IMR-90 (cell line): Measurements from ENCODE around the gene SCAMP2. TPM values are rescaled to one million over a fixed set of nuclear protein-coding genes. Genes with fewer than 3 reads are reported as not detected.

ENCODE experiments used
- ATAC-seq: fragments of 200-7000 bp; cut with Tn5 transposase; 2 replicates; pipeline ENCODE4 v1.9.1; 2020; ENCODE audit warnings: low read depth, mild to moderate bottlenecking, moderate library complexity
- BruUV-seq: library from RNA; stranded (reverse); fragments of 400-500 nt; replicated peaks from 2 replicates; lab custom pipeline; 2021; lab: Mats Ljungman, UMichigan
- CTCF ChIA-PET: fragments of 300-600 bp; formaldehyde crosslinking; extraction: SDS; loops from one replicate; lab custom pipeline; 2021; ENCODE audit warnings: antibody characterized with exemption; lab: Yijun Ruan, JAX
- POLR2A ChIA-PET: fragments of 300-600 bp; sonication (Branson Sonifier 250); formaldehyde crosslinking; loops from one replicate; lab custom pipeline; 2022; ENCODE audit warnings: antibody characterized with exemption; ENCODE audit not compliant: unreplicated experiment; lab: Charles Lee
- DNase-seq: peaks from one replicate; pipeline ENCODE4 v3.0.0; 2013
- H2AFZ ChIP-seq: replicated peaks from 2 replicates; pipeline ENCODE3; 2013; ENCODE audit warnings: low read length, mild to moderate bottlenecking; ENCODE audit not compliant: poor library complexity
- H2AK5ac ChIP-seq: 2 replicates; pipeline ENCODE4 v1.6.1; 2013; ENCODE audit warnings: low read depth, low read length, inconsistent platforms
- H2AK9ac ChIP-seq: replicated peaks from 2 replicates; pipeline ENCODE3; 2013; ENCODE audit warnings: mild to moderate bottlenecking, low read depth, low read length, moderate library complexity; ENCODE audit not compliant: poor library complexity
- H2BK120ac ChIP-seq: 2 replicates; pipeline ENCODE4 v1.6.1; 2013; ENCODE audit warnings: low read depth, low read length, inconsistent platforms
- H2BK15ac ChIP-seq: 3 replicates; pipeline ENCODE4 v1.6.1; 2013; ENCODE audit warnings: low read depth, low read length, inconsistent platforms
- H2BK20ac ChIP-seq: 2 replicates; pipeline ENCODE4 v1.6.1; 2013; ENCODE audit warnings: low read depth, mild to moderate bottlenecking, inconsistent platforms, low read length, moderate library complexity
- H2BK5ac ChIP-seq: 2 replicates; pipeline ENCODE4 v1.6.1; 2013; ENCODE audit warnings: mild to moderate bottlenecking, low read depth, low read length, inconsistent platforms; ENCODE audit not compliant: poor library complexity, severe bottlenecking
- H3K14ac ChIP-seq: replicated peaks from 2 replicates; pipeline ENCODE4 v1.6.1; 2013; ENCODE audit warnings: low read depth, low read length, inconsistent platforms
- H3K18ac ChIP-seq: 2 replicates; pipeline ENCODE4 v1.6.1; 2013; ENCODE audit warnings: low read depth, low read length, control low read depth
- H3K23ac ChIP-seq: 2 replicates; pipeline ENCODE4 v1.6.1; 2013; ENCODE audit warnings: low read depth, low read length, inconsistent platforms
- H3K27ac ChIP-seq: 2 replicates; pipeline ENCODE4 v1.5.1; 2013; ENCODE audit warnings: mild to moderate bottlenecking, control low read depth, low read length; ENCODE audit not compliant: insufficient read depth
- H3K27me3 ChIP-seq: 2 replicates; pipeline ENCODE4 v1.6.1; 2013; ENCODE audit warnings: low read length; ENCODE audit not compliant: control insufficient read depth, insufficient read depth
- H3K36me3 ChIP-seq: 2 replicates; pipeline ENCODE4 v1.6.1; 2013; ENCODE audit warnings: low read length, mixed read lengths; ENCODE audit not compliant: control insufficient read depth, insufficient read depth
- H3K4ac ChIP-seq: 2 replicates; pipeline ENCODE4 v1.6.1; 2013; ENCODE audit warnings: low read depth, low read length, inconsistent platforms
- H3K4me1 ChIP-seq: 2 replicates; pipeline ENCODE4 v1.6.1; 2013; ENCODE audit warnings: low read length, mixed read lengths; ENCODE audit not compliant: control insufficient read depth, insufficient read depth
- H3K4me2 ChIP-seq: 2 replicates; pipeline ENCODE4 v1.6.1; 2013; ENCODE audit warnings: low read depth, mild to moderate bottlenecking, control low read depth, low read length, moderate library complexity
- H3K4me3 ChIP-seq: 2 replicates; pipeline ENCODE4 v1.5.1; 2013; ENCODE audit warnings: low read depth, mild to moderate bottlenecking, control low read depth, low read length, moderate library complexity; ENCODE audit not compliant: insufficient read depth
- H3K56ac ChIP-seq: 2 replicates; pipeline ENCODE4 v1.6.1; 2013; ENCODE audit warnings: low read length, inconsistent platforms; ENCODE audit not compliant: insufficient read depth; ENCODE audit errors: extremely low read depth
- H3K79me1 ChIP-seq, 2 experiments: 2 replicates each; pipeline ENCODE4 v1.6.1; 2013; ENCODE audit warnings: low read length in 2 of 2, inconsistent platforms in 1 of 2, low read depth in 1 of 2
- H3K9ac ChIP-seq: 2 replicates; pipeline ENCODE4 v1.6.1; 2013; ENCODE audit warnings: low read depth, low read length, control low read depth
- H3K9me1 ChIP-seq: 2 replicates; pipeline ENCODE4 v1.6.1; 2013; ENCODE audit warnings: low read length, inconsistent platforms; ENCODE audit not compliant: insufficient read depth
- H3K9me3 ChIP-seq: 2 replicates; pipeline ENCODE4 v1.6.1; 2013; ENCODE audit warnings: low read length; ENCODE audit not compliant: control insufficient read depth, insufficient read depth
- H4K20me1 ChIP-seq: 2 replicates; pipeline ENCODE4 v1.6.1; 2013; ENCODE audit warnings: low read length, inconsistent platforms; ENCODE audit not compliant: insufficient read depth
- H4K5ac ChIP-seq: 2 replicates; pipeline ENCODE4 v1.6.1; 2013; ENCODE audit warnings: mild to moderate bottlenecking, low read depth, low read length, control low read depth
- H4K8ac ChIP-seq, 2 experiments: 2 replicates each; pipeline ENCODE4 v1.6.1; 2013; ENCODE audit warnings: low read depth in 2 of 2, low read length in 2 of 2, control low read depth in 1 of 2, inconsistent platforms in 1 of 2
- H4K91ac ChIP-seq: 2 replicates; pipeline ENCODE4 v1.6.1; 2013; ENCODE audit warnings: low read depth, low read length, inconsistent platforms; ENCODE audit not compliant: insufficient read depth
- BHLHE40 ChIP-seq: fragments of 150-350 bp; IDR thresholded peaks from 2 replicates; pipeline ENCODE4 v1.6.1; 2016; ENCODE audit warnings: mild to moderate bottlenecking, low read depth, low read length
- CEBPB ChIP-seq: IDR thresholded peaks from 2 replicates; pipeline ENCODE4 v1.6.1; 2012; ENCODE audit warnings: low read depth, low read length, improper control_type of control experiment
- MAFK ChIP-seq: IDR thresholded peaks from 2 replicates; pipeline ENCODE4 v1.6.1; 2012; ENCODE audit warnings: low read depth, low read length, improper control_type of control experiment
- POLR2A ChIP-seq: IDR thresholded peaks from 2 replicates; pipeline ENCODE4 v1.6.1; 2012; ENCODE audit warnings: mild to moderate bottlenecking, low read depth, low read length
- RAD21 ChIP-seq: IDR thresholded peaks from 2 replicates; pipeline ENCODE4 v1.6.1; 2012; ENCODE audit warnings: low read length, improper control_type of control experiment
- RCOR1 ChIP-seq: IDR thresholded peaks from 2 replicates; pipeline ENCODE4 v1.6.1; 2012; ENCODE audit warnings: mild to moderate bottlenecking, low read length, improper control_type of control experiment; ENCODE audit not compliant: insufficient replicate concordance
- SMC3 ChIP-seq: fragments of 150-350 bp; IDR thresholded peaks from 2 replicates; pipeline ENCODE4 v1.6.1; 2016; ENCODE audit warnings: low read depth, mild to moderate bottlenecking, antibody characterized with exemption, low read length, moderate library complexity
- WGBS, 2 experiments: methylation state at CpG; one replicate each; pipeline versions ENCODE4 v1.1.5 to v1.1.7; 2013; ENCODE audit warnings: missing lambda C conversion rate in 2 of 2; ENCODE audit not compliant: insufficient read length in 1 of 2; ENCODE audit errors: extremely low coverage in 2 of 2; 5-methylcytosine and 5-hydroxymethylcytosine counted together
- dilution Hi-C: fragments of 300-500 bp; cut with HindIII; formaldehyde crosslinking; loops from one replicate; pipeline ENCODE4 v1.14.3; 2018; ENCODE audit warnings: low sequenced_read_pairs; ENCODE audit not compliant: unreplicated experiment
- in situ Hi-C: fragments of 300-500 bp; cut with MboI; formaldehyde crosslinking; loops from 3 replicates; pipeline ENCODE4 v1.14.3; 2019; ENCODE audit warnings: low sequenced_read_pairs, inconsistent platforms, mixed read lengths
- intact Hi-C: fragments of 100-400 bp; cut with micrococcal nuclease; formaldehyde crosslinking; loops from 2 replicates; pipeline ENCODE4 v1.10.0; 2022
- polyA plus RNA-seq, 3 experiments: library from polyadenylated mRNA; depleted of rRNA; stranded (reverse); fragments of >200 nt; gene quantifications; 2 replicates each; pipeline ENCODE4 v1.2.3, GENCODE V29; 2012; ENCODE audit warnings: low replicate concordance in 1 of 3
- total RNA-seq: library from RNA; depleted of rRNA; stranded (reverse); fragments of >200 nt; gene quantifications from 2 replicates; pipeline ENCODE4 v1.2.3, GENCODE V29; 2012
- TF ChIP-seq, protein P1 (sequence below): fragments of 150-350 bp; IDR thresholded peaks from 2 replicates; pipeline ENCODE4 v1.6.1; 2016; ENCODE audit warnings: low read depth, mild to moderate bottlenecking, low read length, moderate library complexity, borderline replicate concordance

The SCAMP2 gene
- total and polyA plus RNA-seq, 2 of the 4 experiments (the other 2 are of a cell fraction): 25.8 to 111 TPM

DNA sequence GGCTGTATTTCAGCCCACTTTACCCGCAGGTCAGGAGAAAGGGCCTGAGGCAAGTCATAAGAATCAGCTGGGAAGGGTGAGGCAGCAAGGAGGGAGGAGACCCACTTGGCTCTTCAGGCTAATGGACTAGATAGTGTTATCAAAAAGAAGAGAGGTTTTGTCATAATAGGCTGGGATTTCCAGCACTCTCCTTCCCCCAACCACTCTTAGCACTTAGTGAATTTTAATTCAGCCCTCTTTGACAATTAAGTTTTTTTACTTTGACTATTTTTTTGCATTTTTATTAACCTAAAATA is 17.4 kb upstream of the SCAMP2 start:
- no peak overlapping the region for H2BK15ac ChIP-seq
- H2AFZ ChIP-seq: peak overlapping the region; percentile 99
- H3K4me3 ChIP-seq: peak overlapping the region; percentile 73
- in situ Hi-C loops (no loop called here), intact Hi-C loops (loop anchor here (1.0 to 5.0 kb wide), 2 partner anchors 13 to 48 kb away; partner anchors contain the start of gene ULK3), dilution Hi-C loops (no loop called here)
- ChIA-PET POLR2A (no interaction called here), CTCF (no interaction called here)
- peak overlapping the region; percentile 9 for H2BK5ac ChIP-seq
- H3K9me3 ChIP-seq: no peaks in the 10 kb centered on the region
- H2BK20ac ChIP-seq: no peak overlapping the region
- H3K23ac ChIP-seq: peak overlapping the region; percentile 92
- no peaks in the 10 kb centered on the region for H4K20me1 ChIP-seq
- no peak overlapping the region for H2BK120ac ChIP-seq
- H3K27me3 ChIP-seq: no peaks in the 10 kb centered on the region
- no peak for TF ChIP-seq RCOR1
- no peak for TF ChIP-seq BHLHE40
- no peak for TF ChIP-seq POLR2A
- no peak for TF ChIP-seq CEBPB
- no peak for TF ChIP-seq RAD21
- TF ChIP-seq MAFK: no peak
- no peak for TF ChIP-seq SMC3
- TF ChIP-seq, protein P1, sequence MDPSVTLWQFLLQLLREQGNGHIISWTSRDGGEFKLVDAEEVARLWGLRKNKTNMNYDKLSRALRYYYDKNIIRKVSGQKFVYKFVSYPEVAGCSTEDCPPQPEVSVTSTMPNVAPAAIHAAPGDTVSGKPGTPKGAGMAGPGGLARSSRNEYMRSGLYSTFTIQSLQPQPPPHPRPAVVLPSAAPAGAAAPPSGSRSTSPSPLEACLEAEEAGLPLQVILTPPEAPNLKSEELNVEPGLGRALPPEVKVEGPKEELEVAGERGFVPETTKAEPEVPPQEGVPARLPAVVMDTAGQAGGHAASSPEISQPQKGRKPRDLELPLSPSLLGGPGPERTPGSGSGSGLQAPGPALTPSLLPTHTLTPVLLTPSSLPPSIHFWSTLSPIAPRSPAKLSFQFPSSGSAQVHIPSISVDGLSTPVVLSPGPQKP: no peak
- H3K36me3 ChIP-seq: peaks cover 22% of the 10 kb centered on the region
- ATAC-seq: no peak
- H4K5ac ChIP-seq: peak overlapping the region; percentile 83
- H4K8ac ChIP-seq: peak overlapping the region; percentile 86 to 96; a peak in 3 of 4 replicates
- no TSS peak for BruUV-seq
- no peak for DNase-seq
- H3K4me1 ChIP-seq: peaks cover 9% of the 10 kb centered on the region
- peak overlapping the region; percentile 95 for H3K9ac ChIP-seq
- H4K91ac ChIP-seq: peak overlapping the region; percentile 92; the same call in 1 of the 2 replicates
- peaks cover 16% of the 10 kb centered on the region for H3K9me1 ChIP-seq
- peak overlapping the region; percentile 98 for H2AK9ac ChIP-seq
- peak overlapping the region; percentile 98 for H2AK5ac ChIP-seq
- no peak overlapping the region for H3K18ac ChIP-seq
- H3K4ac ChIP-seq: peak overlapping the region; percentile 88
- H3K14ac ChIP-seq: peak overlapping the region; percentile 92
- H3K4me2 ChIP-seq: peak overlapping the region; percentile 98
- peak overlapping the region; percentile 84; the same call in 1 of the 2 replicates for H3K27ac ChIP-seq
- peaks cover 16 to 32% of the 10 kb centered on the region in 2 experiments; a peak in 3 of 4 replicates for H3K79me1 ChIP-seq
- WGBS, 2 experiments: no CpG with 5 or more reads among the region's 1 CpG
- H3K56ac ChIP-seq: peak overlapping the region; percentile 85; the same call in 1 of the 2 replicates
